Bone marrow (tissue), 2 donors: ENCODE results near the gene ATL2.

Experiments used
- DNase-seq, 2 donors: peaks; one replicate each; lab custom pipeline; 2025; lab: John Stamatoyannopoulos, UW

ATL2 gene

DNA sequence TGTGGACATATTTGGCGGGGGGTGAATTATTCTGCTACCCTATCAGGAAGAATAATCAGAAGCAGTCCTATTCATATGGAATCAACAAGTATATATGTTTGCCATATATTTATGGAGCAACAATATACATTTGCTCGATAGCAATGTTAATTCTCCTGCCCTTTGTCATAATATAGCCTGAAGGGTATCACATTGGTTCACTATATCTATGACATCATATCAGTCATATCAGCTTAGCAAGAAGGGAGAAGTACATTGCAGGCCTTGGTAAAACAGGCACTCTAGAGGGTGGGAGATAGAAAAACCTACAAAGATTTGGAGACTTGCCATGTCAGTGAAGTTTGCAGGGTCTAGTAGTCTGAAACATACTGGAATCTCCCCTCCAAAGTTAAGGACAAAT is 128.4 kb downstream of the ATL2 start:
- DNase-seq: no peak

DNA sequence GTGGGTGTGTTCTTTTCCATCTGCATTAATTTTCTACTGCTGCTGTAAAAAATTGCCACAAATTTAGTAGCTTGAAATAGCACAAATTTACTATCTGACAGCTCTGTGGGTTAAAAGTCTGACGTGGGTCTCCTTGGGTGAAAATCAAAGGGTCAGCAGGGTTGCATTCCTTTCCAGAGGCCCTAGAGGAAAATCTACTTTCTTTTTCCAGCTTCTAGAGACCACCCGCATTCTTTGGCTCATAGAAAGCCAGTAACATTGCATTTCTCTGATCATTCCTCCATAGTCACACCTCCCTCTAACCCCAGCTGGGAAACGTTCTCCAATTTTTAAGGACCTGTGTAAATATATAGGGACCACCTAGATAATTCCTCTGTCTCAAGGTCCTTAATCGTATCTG is 128.8 kb downstream of the ATL2 start:
- DNase-seq: no peak

DNA sequence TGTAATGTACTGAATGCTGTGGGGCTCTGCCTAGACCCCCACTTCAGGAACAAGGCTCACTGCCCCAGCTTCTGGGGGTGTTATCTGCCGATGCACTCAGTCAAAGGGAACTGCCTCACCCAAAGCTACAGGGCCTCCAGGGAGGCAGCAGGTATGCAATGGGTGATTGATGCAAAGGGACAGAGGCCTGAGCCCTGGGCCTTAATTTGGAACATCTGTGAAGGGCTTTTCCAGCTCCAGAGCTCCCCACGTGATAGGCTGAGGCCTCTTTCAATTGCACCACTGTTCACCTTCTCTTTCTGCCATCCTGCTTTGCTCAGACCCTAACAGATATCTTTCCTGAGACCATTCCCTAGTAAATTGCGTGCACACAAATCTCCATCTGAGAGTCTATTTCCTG is 131.0 kb downstream of the ATL2 start:
- no peak for DNase-seq

GRCh38 chr2:38245114-38245641 is 131.9 kb downstream of the ATL2 start:
- DNase-seq: no peak

DNA sequence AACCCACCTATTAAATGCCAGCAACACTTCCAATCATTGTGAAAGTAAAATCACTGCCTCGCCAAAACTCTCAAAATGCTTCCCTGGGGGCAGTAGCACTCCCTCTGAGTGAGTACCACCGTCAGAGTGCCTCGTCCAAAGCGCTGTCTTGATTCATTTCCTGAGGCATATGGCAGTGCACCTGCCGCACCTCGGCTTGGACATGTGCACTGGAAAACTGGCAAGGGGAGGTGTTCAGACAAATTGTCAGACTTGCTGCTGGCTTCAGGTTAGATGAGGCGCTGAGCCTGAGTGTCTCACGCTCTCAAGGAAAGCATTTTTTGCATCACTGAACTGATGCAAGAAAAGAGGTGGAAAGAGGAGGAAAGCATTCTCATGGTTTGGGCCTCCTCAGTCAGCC is 132.8 kb downstream of the ATL2 start:
- DNase-seq: no peak
